Stimulated activated CD4-positive, alpha-beta T cell treated with anti-CD3 and anti-CD28 coated beads, TNF-alpha, amount 100 ng/mL, for 48 hours (primary cell): ENCODE results near the gene BRD3OS.
A peak's percentile ranks its signal among the peaks of the same experiment; 100 is the strongest.

Experiments
- DNase-seq, 3 donors: peaks; one replicate each; pipeline ENCODE4 v3.0.0-alpha.2; 2020; ENCODE audit warnings: low read depth in 3 of 3

Gene BRD3OS, protein sequence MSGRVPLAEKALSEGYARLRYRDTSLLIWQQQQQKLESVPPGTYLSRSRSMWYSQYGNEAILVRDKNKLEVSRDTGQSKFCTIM

DNA sequence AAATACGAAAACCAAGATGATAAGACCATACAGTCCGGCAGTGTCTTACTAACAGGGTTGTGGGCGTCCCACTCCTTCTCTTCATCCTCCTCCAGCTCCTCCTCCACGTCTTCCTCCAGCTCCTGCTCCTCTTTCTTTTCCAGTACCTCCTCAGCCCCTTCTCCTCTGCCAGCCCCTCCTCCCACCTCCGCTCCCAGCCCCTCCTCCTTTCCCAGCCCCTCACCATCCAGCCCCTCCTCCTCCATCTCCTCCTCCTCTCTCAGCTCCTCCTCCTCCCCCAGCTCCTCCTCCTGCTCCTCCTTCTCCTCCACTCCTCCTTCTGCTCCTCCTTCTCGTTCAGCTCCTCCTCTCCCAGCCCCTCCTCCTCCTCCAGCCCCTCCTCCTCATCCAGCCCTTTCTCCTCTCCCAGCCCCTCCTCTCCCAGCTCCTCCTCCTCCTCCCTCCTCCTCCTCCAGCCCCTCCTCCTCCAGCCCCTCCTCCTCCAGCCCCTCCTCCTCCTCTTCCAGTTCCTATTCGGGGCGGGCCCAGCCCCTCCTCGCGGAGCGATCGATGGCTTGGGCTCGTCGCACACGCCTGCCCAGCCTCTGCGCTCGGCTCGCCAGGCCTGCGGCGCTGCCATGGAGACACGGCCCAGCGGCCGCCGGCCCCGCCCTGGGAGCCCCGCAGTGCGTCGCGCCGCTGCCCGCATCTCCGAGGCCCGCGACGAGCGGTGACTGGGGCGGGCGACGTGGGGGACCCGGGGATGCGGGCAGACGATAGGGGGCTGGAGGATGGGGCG is at the start of gene BRD3OS:
Gene BRD3OS (plus strand): TSS at position 654 of the 778 bp plus-strand sequence. CDS start 1,267 bp downstream, outside the sequence.
- DNase-seq: peak; percentile 79 to 91 (median 90)

DNA sequence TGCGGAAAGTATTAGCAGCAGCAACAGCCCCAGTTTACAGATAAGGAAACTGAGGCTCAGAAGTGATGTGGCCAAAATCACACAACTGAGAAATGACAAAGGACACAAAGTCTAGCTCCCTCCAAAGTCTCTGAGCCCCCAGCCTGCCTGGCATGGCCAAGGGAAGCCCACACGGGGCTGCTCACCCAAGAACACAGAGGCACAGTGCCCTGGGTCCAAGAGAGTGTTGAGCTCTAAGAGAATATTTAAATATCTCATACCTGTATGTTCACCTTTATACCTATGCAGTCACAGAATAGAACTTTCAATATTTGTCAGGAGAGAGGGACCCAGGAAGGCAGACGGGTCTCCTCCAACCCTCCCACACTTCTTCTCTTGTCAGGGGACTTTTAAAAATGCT is 49.8 kb upstream of the BRD3OS start:
- no peak for DNase-seq

GRCh38 chr9:133976191-133976861 is 49.0 kb upstream of the BRD3OS start:
- no peak for DNase-seq

DNA sequence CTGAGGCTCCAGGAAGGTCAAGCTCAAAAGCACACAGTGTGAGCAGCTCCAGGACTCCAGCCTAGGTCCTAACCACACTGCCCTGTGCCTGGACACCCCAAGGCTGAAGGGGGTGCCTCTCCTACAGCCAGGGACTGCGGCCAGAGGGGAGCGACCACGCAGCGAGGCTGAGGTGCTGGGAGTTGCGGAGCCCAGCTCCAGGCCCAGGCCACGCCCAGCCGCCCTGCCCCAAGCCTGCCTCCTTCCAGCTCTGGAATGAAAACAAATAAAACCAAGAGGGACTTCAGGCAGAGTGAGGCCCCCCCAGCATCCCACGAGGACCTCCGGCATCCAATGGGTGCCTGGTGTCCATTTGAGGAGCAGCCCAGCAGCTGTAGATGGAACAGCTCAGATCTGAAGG is 48.4 kb upstream of the BRD3OS start:
- no peak for DNase-seq

GRCh38 chr9:133977421-133978201 is 47.7 kb upstream of the BRD3OS start:
- DNase-seq: no peak

DNA sequence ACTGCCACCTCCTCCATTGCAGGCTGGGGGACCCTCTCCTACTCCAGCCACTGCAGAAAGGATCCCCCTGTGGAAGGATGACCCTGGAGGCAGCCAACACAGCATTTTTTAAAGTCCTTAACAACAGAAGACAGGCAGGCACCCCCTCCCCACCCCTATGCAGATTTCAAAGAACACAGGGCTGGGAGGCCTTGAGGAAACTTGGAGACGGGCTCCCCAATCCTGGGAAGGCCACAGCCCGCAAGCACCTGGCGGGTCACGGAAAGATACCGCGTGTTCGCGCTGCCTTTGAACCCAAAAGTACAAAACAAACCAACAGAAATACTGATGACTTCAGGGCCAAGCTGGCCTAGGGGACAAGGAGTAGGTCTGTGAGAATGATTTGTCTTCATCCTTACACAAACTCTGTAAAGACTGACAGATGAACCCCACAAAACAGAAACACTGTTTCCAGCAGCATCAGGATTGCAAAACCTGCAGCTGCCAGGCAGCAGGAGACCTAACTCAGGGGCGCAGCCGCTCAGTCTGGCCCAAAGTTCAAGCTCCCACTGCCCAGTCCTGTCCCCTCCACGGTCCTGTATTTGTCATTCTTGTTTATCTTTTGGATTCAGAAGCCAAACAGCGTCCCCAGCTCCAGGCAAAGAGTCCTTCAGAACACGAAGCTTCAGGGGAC is 46.9 kb upstream of the BRD3OS start:
- DNase-seq: no peak

DNA sequence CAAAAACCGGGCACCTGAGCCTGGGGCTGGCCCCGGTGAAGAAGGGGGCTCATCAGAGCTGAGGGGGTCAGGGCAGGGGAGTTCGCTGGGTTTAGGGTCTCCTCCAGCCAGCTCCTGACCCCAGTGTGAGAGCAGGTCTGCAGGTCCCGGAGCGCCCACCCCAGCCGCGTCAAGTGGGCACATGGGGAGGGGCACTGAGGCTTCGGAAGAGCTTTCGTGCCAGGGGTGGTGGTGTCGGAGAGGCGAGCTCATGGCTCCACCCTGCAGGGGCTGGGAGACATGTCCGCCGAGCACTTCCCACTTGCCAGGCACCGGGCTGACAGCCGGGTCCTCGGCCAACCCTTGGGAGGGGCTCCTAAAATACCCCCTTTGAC is 46.4 kb upstream of the BRD3OS start:
- DNase-seq: no peak

- DNase-seq: no peak
Observed at GRCh38 chr9:133979273-133979920, 45.9 kb upstream of the BRD3OS start.

DNA sequence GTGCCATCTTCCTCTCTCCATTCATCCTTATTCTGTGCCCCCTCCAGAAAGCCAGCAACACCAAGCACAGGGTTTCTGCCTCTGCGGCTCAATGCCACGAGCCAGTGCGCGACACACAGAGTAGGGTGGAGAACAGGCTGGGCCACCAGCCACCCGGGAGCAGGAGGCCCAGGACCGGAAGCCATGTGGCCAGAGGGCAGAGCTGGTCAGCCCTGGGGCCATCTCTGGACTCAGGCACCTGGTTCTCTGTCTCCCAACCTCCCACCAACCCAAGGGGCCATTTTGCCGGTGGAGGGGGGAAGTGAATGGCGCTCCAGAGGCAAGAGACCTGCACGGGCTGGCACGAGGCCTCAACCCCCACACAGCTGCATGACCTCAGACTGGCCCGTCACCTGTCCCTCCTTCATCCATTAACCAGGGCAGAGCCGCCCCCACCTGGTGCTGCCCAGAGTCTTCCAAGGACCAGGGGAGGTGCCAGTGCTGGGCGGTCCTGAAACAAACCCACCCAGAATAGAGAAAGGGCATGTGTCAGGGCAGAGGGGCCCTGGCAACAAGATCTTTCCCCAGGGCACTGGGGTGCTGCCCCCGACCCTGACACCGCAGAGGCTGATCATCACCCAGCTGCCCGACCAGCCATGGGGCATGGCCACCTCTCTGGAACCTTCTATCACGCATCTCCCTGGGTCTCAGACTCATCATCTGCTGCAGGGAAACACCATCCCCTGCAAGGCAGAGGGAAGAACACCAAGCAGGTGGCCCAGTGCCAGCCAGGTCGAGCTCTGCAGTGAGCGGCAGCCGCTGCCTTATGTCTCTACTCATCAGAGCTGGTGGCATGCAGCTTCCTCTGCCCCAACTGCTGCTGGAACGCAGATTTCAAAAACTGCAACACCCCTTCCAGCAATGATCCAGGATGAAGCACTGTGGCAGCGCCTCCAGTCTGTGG is 45.1 kb upstream of the BRD3OS start:
- DNase-seq: no peak

GRCh38 chr9:133980864-133981588 is 44.3 kb upstream of the BRD3OS start:
- DNase-seq: no peak

DNA sequence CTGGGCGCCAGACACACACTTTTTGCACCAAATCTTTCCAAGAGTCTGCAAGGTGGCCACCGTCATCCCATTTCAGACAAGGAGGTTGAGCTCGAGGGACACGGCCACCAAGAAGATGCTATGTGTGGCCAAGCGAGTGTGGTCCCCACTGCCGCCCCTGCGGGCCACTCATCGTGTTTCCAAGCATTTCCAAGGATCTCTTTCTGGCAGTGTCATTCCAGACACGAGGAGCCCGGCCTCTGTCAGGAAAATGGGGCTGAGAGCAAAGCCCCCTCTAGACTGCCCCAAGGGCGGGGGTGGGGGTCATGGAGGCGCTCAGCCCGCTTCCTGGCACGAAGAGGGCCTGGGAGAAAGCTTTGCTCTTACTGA is 43.7 kb upstream of the BRD3OS start:
- DNase-seq: no peak

DNA sequence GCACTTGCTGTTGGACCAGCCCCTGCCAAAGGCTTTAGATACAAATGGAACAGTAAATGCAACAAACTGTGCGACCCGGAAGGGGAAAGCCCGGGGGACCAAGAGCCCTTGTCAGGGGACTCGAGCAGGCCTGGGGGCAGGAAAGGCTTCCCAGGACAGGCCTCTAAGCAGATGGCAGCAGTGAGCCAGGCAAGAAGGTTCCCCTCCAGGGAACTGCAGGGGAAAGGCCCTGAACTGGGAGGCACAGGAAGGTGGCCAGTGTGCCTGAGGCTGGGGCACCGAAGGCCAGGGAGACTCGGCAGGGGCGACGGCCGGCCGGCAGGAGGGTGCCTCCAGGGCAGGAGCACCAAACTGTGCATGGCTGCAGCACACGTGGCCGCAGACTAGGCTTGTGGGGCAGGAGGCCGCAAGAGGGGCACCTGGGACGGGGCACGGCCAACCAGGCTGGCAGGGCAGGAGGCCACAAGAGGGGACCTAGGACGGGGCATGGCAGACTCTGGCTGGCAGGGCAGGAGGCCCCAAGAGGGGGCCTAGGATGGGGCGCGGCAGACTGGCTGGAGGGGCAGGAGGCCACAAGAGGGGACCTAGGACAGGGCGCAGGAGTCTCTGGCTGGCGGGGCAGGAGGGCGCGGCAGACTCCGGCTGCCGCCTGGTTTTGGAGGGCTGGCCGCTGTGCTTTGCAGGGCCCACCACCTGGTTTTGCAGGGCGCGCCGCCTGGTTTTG is 43.2 kb upstream of the BRD3OS start:
- DNase-seq: no peak

GRCh38 chr9:133982971-133983720 is 42.1 kb upstream of the BRD3OS start:
- DNase-seq: no peak

DNA sequence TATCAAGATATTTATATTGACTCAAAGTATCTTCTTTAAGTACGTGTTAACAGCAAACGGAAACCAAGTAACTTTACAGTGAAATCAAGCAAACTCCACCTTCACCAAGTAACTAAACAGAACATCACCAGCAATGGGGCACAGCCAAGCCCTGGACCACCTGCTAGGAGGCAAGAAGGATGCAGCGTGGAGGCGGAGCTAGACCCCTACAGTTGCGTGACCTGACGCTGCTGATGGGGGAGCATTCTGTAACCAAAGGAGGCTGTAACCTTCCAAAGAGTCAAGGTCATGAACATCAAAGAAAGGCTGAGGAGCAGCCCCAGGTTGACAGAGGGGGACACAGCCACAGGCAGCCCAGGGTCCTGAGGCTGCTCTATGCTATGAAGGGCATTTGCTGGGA is 39.2 kb upstream of the BRD3OS start:
- no peak for DNase-seq

DNA sequence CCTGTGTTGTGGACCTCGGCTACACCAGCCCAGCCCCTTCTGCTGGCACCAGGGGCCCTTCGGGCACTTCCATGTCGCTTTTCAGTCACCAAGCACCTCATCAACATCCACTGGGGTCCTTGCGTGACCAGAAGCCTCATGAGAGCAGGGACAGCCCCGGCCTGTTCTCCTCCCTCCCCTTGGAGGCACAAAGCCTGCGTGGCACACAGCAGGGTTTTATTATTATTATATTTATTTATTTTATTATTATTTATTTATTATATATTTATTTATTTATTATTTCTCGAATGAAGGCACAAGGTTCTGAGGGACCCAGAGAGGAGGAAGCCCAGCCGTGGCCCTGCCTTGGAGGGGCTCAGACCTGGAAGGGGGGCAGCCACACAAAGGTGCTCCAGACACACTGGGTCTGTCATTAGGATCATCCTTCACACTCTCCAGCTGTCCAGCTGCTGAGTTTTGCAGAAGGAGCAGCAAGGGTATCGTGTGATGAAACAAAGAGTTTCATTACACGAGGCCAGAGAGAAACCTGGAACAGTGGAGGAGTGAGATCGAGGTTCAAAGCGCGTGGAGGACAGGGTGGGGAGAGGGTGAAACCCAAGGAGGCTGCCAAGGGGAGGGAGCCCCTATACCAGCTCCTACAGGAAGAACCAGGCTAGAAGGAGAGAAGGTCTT is 38.4 kb upstream of the BRD3OS start:
- no peak for DNase-seq

DNA sequence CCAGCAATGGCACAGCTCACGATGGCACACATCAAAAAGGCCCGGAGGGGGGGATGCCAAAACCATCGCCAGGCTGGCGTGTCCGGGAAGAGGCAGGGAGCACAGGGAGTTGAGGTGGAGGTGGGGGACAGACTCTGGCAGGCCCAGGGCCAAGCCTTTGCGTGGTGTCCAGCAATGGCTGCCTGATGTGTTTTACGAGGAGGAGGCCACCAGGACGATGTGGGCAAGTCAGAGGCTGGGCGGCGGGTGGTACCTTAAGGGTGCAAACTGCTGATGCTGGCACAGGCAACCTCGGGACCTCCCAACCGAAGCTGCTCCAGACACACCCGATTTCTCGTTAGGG is 37.9 kb upstream of the BRD3OS start:
- no peak for DNase-seq

DNA sequence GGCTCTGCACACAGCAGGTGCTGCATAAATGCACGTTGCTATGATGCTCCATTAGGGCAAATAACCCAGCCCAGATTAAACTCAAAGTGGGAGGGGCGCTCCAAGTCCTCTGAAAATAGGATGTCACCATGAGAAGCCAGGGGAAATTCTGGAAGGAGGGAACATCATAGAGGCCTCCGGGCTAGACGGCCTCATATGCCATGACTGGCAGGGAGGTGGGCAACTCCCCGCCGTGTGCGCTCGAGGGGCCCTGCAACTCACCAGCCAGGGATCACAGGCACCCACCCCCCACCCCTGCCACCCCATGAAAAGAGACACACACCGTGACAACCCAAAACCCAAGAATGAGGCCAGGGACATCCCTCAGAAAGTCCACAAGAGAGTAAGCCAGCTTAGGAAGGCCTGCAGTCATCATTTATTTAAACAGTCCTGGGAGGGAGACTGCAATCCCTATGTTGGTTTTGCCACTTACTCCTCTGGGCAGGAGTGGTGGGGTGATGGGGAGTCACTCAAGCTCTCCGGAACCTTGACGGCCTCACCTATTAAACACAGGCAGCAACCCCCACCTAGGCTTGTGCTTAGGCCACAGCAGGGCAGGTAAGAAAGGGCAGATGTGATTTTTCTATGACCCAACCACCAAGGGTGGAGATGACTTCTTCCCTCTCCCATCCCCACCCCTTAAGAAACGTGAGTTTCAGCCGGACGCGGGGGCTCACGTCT is 37.2 kb upstream of the BRD3OS start:
- DNase-seq: no peak
